GM10266 (cell line): ENCODE measurements around the gene SUOX.

Experiments
- DNase-seq: peaks from one replicate; pipeline ENCODE4 v3.0.0; 2012; ENCODE audit errors: extremely low spot score
- TF ChIP-seq, protein P1 (sequence below): IDR thresholded peaks from 2 replicates; pipeline ENCODE4 v1.5.1; 2012; ENCODE audit warnings: mild to moderate bottlenecking, low read depth; ENCODE audit not compliant: control insufficient read depth, insufficient read depth; ENCODE audit errors: missing control alignments

The SUOX gene

GRCh38 chr12:56014205-56014604 lies 17.1 kb downstream of the SUOX start:
- TF ChIP-seq, protein P1, sequence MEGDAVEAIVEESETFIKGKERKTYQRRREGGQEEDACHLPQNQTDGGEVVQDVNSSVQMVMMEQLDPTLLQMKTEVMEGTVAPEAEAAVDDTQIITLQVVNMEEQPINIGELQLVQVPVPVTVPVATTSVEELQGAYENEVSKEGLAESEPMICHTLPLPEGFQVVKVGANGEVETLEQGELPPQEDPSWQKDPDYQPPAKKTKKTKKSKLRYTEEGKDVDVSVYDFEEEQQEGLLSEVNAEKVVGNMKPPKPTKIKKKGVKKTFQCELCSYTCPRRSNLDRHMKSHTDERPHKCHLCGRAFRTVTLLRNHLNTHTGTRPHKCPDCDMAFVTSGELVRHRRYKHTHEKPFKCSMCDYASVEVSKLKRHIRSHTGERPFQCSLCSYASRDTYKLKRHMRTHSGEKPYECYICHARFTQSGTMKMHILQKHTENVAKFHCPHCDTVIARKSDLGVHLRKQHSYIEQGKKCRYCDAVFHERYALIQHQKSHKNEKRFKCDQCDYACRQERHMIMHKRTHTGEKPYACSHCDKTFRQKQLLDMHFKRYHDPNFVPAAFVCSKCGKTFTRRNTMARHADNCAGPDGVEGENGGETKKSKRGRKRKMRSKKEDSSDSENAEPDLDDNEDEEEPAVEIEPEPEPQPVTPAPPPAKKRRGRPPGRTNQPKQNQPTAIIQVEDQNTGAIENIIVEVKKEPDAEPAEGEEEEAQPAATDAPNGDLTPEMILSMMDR: no peak
- DNase-seq: no peak

GRCh38 chr12:56017181-56017580 lies 20.1 kb downstream of the SUOX start:
- no peak for DNase-seq
- TF ChIP-seq, protein P1: no peak

- TF ChIP-seq, protein P1: no peak
- DNase-seq: no peak
These were observed 21.3 kb downstream of the SUOX start for GRCh38 chr12:56018356-56018755.

- no peak for DNase-seq
- TF ChIP-seq, protein P1: no peak
These were observed 23.5 kb downstream of the SUOX start, which contains the start of gene IKZF4 for GRCh38 chr12:56020423-56021184. Gene IKZF4 (plus strand): TSS chr12:56021043. CDS start chr12:56021494, 451 bp downstream.

GRCh38 chr12:56021889-56022497 lies 24.9 kb downstream of the SUOX start:
- TF ChIP-seq, protein P1: no peak
- DNase-seq: no peak

- TF ChIP-seq, protein P1: no peak
- no peak for DNase-seq
These were observed 31.6 kb downstream of the SUOX start for GRCh38 chr12:56028511-56029165.

- TF ChIP-seq, protein P1: no peak
These were observed 32.1 kb downstream of the SUOX start for GRCh38 chr12:56029166-56029519.

More at GRCh38 chr12:56029166-56029519, 32.1 kb downstream of the SUOX start:
- no peak for DNase-seq
